HG03159 (cell line): Measurements from ENCODE around the gene IQGAP2.
A peak's percentile ranks its signal among the peaks of the same experiment; 100 is the strongest.
"Not testable (repeated sequence)": the region's sequence is repeated elsewhere in the genome, so short reads cannot be mapped to it uniquely, and the experiment has no call there.

Experiments
- ATAC-seq: cut with Tn5 transposase; IDR thresholded peaks from one replicate; pipeline ENCODE4 v1.9.1; 2021; ENCODE audit warnings: mild to moderate bottlenecking, moderate library complexity; ENCODE audit not compliant: unreplicated experiment

Gene IQGAP2

GRCh38 chr5:76535577-76535976, 132.5 kb downstream of the IQGAP2 start:
- no peak for ATAC-seq

GRCh38 chr5:76537073-76537543, 134.0 kb downstream of the IQGAP2 start:
- ATAC-seq = no peak

GRCh38 chr5:76542241-76542640, 139.2 kb downstream of the IQGAP2 start:
- no peak for ATAC-seq

GRCh38 chr5:76542887-76543690, 140.0 kb downstream of the IQGAP2 start:
- ATAC-seq = no peak

- ATAC-seq = peak; percentile 45
Measured at GRCh38 chr5:76544268-76544926, 141.3 kb downstream of the IQGAP2 start.

- no peak for ATAC-seq
Measured at GRCh38 chr5:76545184-76545583, 142.1 kb downstream of the IQGAP2 start.

GRCh38 chr5:76546497-76547102, 143.5 kb downstream of the IQGAP2 start:
- ATAC-seq = no peak

GRCh38 chr5:76547242-76547890, 144.3 kb downstream of the IQGAP2 start:
- peak; percentile 70 for ATAC-seq

GRCh38 chr5:76547891-76548524, 144.9 kb downstream of the IQGAP2 start:
- no peak for ATAC-seq

GRCh38 chr5:76548525-76549229, 145.6 kb downstream of the IQGAP2 start:
- ATAC-seq = no peak

GRCh38 chr5:76550881-76551280, 147.8 kb downstream of the IQGAP2 start:
- ATAC-seq = not testable (repeated sequence)

GRCh38 chr5:76552546-76552945, 149.5 kb downstream of the IQGAP2 start:
- ATAC-seq = no peak

GRCh38 chr5:76553251-76553650, 150.2 kb downstream of the IQGAP2 start:
- ATAC-seq = no peak

- ATAC-seq = no peak
Measured at GRCh38 chr5:76555114-76555513, 152.0 kb downstream of the IQGAP2 start.

- no peak for ATAC-seq
Measured at GRCh38 chr5:76555717-76556116, 152.6 kb downstream of the IQGAP2 start.

- peak; percentile 96 for ATAC-seq
Measured at GRCh38 chr5:76556511-76557221, 153.6 kb downstream of the IQGAP2 start.

- no peak for ATAC-seq
Measured at GRCh38 chr5:76560952-76561891, 158.1 kb downstream of the IQGAP2 start.

- no peak for ATAC-seq
Measured at GRCh38 chr5:76561959-76562358, 158.9 kb downstream of the IQGAP2 start.
